PC-9 (cell line): ENCODE data around the gene GPR149.

Experiments
- CTCF ChIP-seq: fragments of 200-600 bp; sonication (generic); conservative IDR thresholded peaks from 2 replicates; pipeline ENCODE4 v1.6.1; 2017; ENCODE audit warnings: mixed run types, antibody characterized with exemption, mild to moderate bottlenecking, moderate library complexity
- EZH2 ChIP-seq: fragments of 200-600 bp; sonication (generic); IDR thresholded peaks from 2 replicates; pipeline ENCODE4 v1.8.0; 2017; ENCODE audit warnings: antibody characterized with exemption, low read depth

GRCh38 chr3:154427685-154428285, 2.2 kb downstream of the GPR149 start:
- no peak for TF ChIP-seq CTCF
- no peak for TF ChIP-seq EZH2
